Adrenal gland (tissue), 5 donors: Measurements from ENCODE around the gene PRLR.

Experiments
- POLR2A ChIP-seq, 2 donors: fragments of 450-650 bp; IDR thresholded peaks; one replicate each; pipeline ENCODE4 v1.6.1; 2017; ENCODE audit warnings: antibody characterized with exemption in 2 of 2, mild to moderate bottlenecking in 2 of 2, moderate library complexity in 1 of 2
- TF ChIP-seq, protein P1 (sequence below), 6 experiments: fragments of 450-650 bp in 4 of 6; fragments of 200-600 bp in 2 of 6; sonication (generic) in 1 of 6; IDR thresholded peaks; 1 replicate in 5 of 6; 2 replicates in 1 of 6; pipeline versions ENCODE4 v1.5.1 to v1.8.0; 2016 to 2021; ENCODE audit warnings: antibody characterized with exemption in 6 of 6, mild to moderate bottlenecking in 2 of 6, moderate library complexity in 1 of 6
- donor health status: DM: no; HTN: no; CAD: no.

DNA sequence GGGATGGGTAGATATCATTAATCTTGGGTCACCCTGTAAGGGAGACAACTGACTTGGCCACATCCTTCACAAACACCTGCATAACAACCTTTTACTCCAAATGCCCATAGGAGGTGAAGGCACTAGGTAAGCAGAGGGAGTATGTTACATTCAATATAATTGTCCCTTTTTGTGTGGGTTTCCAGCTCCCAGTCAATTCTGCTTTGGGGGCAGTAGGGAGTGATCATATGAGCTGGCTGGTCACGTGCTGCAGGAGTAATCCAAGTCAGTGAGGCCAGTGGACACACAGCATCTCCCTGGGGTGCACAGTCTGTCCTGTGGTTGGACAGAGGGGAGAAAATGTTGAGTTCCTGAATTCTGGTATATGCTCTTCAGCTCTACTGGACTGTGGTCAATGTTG is 181.4 kb downstream of the PRLR start:
- no peak for TF ChIP-seq POLR2A (IDR thresholded peaks at IDR 0.05)
- TF ChIP-seq, protein P1, sequence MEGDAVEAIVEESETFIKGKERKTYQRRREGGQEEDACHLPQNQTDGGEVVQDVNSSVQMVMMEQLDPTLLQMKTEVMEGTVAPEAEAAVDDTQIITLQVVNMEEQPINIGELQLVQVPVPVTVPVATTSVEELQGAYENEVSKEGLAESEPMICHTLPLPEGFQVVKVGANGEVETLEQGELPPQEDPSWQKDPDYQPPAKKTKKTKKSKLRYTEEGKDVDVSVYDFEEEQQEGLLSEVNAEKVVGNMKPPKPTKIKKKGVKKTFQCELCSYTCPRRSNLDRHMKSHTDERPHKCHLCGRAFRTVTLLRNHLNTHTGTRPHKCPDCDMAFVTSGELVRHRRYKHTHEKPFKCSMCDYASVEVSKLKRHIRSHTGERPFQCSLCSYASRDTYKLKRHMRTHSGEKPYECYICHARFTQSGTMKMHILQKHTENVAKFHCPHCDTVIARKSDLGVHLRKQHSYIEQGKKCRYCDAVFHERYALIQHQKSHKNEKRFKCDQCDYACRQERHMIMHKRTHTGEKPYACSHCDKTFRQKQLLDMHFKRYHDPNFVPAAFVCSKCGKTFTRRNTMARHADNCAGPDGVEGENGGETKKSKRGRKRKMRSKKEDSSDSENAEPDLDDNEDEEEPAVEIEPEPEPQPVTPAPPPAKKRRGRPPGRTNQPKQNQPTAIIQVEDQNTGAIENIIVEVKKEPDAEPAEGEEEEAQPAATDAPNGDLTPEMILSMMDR (IDR thresholded peaks at IDR 0.05) = no peak
